SH-SY5Y (cell line): Measurements from ENCODE around the gene DOK7.

ENCODE experiments used
- GATA2 ChIP-seq: IDR thresholded peaks from 2 replicates; pipeline ENCODE4 v1.6.1; 2011; ENCODE audit warnings: mild to moderate bottlenecking, low read depth, low read length
- GATA3 ChIP-seq: IDR thresholded peaks from 2 replicates; pipeline ENCODE4 v1.6.1; 2011; ENCODE audit warnings: low read depth, mild to moderate bottlenecking, low read length, moderate library complexity

Gene DOK7

GRCh38 chr4:3487861-3488260 lies 24.8 kb downstream of the DOK7 start:
- TF ChIP-seq GATA3 (no peak), GATA2 (no peak)

DNA sequence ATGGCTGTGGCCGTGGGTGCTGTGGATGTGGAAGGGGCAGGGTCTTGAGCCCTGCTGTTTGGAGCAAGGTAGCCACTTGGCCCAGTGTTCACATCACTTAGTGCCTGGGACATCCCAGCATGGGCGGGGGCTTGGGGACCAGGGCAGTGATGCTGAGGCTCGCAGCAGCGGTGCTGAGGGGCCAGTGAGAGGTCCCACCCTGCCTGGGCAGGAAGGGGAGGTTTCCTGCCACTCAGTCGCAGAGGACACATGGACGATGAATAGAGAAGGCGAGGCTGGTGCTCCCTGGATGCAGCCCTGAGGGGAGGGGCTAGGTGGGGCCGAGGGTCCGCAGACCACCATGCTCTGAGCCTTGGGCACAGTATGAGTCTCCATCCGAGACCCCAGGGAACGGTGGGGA lies 25.7 kb downstream of the DOK7 start:
- TF ChIP-seq GATA3 (no peak), GATA2 (no peak)

- TF ChIP-seq GATA3 (no peak), GATA2 (no peak)
Measured at GRCh38 chr4:3489451-3489962, 26.4 kb downstream of the DOK7 start.

DNA sequence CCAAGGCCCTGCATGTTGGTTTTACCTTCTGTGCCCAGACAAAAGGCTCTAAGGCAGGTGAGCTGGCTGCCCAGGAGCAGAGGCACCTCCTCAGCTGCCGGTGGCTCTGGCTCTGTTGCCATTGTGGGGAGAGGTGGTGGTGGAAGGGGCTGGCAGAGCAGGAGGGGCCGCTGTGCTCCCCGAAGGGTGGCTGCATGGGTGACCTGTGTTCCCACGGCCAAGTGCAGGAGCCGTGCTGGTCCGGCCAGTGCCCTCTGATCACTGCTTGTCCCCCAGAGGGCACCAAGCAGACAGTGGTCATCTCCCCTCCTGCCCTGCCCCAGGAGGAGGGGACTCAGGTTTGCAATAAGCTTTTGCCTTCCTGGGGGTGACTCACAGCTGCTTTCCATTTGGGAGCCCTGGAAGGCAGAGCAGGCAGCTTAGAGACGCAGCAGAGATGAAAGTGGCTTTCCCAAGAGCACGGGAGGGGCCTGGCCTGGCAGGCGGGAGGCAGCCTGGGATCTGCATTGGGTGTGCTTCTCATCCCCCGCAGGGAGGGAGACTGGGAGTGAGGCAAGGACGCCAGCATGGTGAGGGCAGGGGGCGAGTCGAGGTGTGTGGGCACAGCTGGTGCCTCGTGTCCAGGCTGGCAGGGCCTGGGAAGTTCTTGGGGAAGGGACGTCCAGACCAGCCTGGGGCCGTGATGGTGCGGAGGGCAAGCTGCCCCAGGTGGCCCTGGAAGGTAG lies 28.7 kb downstream of the DOK7 start:
- TF ChIP-seq GATA2: no peak
- no peak for TF ChIP-seq GATA3

DNA sequence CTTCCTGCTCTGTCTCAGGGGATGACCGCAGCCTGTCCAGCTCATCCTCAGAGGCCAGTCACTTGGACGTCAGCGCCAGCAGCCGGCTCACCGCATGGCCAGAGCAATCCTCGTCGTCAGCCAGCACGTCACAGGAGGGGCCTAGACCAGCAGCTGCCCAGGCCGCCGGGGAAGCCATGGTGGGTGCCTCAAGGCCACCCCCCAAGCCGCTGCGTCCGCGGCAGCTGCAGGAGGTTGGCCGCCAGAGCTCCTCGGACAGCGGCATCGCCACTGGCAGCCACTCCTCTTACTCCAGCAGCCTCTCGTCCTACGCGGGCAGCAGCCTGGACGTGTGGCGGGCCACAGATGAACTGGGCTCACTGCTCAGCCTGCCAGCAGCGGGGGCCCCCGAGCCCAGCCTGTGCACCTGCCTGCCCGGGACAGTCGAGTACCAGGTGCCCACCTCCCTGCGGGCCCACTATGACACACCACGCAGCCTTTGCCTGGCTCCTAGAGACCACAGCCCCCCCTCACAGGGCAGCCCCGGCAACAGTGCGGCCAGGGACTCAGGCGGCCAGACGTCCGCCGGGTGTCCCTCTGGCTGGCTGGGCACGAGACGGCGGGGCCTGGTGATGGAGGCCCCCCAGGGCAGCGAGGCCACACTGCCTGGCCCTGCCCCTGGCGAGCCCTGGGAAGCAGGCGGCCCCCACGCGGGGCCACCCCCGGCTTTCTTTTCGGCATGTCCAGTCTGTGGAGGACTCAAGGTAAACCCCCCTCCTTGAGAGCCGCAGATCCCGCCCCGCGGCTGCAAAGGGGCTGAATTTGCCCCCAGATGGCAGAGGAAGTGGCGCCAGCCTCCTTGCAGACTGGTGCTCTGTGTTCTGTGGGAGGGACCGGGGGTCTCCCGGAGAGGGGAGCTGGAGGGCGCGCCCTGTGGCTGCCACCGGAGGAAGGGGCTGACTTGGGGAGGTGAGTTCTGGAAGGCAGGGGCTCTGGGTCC lies 29.9 kb downstream of the DOK7 start:
- no peak for TF ChIP-seq GATA2
- no peak for TF ChIP-seq GATA3

- TF ChIP-seq GATA2 (no peak), GATA3 (no peak)
Measured at GRCh38 chr4:3493720-3494461, 30.8 kb downstream of the DOK7 start.

DNA sequence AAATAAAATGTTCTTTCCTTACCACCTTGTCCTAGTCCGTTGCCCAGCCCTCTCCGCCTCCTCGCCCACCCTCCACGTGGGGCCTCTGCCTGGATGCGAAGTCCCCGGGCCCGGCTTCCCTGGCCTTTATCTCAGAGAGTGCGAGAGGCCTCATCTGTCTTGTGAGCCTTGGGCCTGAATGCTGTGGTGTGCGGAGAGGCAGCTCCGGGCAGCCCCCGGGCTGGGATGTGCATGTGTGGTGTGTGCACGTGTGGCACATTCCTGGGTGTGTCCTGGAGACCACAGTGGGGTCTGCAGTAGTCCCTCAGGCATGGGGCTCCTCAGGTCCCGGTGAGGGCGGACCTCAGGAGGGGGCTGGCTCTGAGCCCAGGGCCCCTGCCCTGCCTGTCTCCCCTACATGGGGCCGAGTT lies 31.4 kb downstream of the DOK7 start:
- TF ChIP-seq GATA2 (no peak), GATA3 (no peak)

GRCh38 chr4:3495204-3495975 lies 32.3 kb downstream of the DOK7 start:
- TF ChIP-seq GATA3 (no peak), GATA2 (no peak)

- no peak for TF ChIP-seq GATA3
- no peak for TF ChIP-seq GATA2
Measured at GRCh38 chr4:3496021-3496420, 32.9 kb downstream of the DOK7 start.

- no peak for TF ChIP-seq GATA2
- no peak for TF ChIP-seq GATA3
Measured at GRCh38 chr4:3497095-3497494, 34.0 kb downstream of the DOK7 start.

GRCh38 chr4:3497523-3498389 lies 34.6 kb downstream of the DOK7 start:
- no peak for TF ChIP-seq GATA2
- TF ChIP-seq GATA3: no peak

GRCh38 chr4:3498407-3498806 lies 35.3 kb downstream of the DOK7 start:
- no peak for TF ChIP-seq GATA3
- no peak for TF ChIP-seq GATA2

GRCh38 chr4:3498901-3499510 lies 35.9 kb downstream of the DOK7 start:
- no peak for TF ChIP-seq GATA3
- no peak for TF ChIP-seq GATA2
